Keratinocyte (primary cell): ENCODE results near the gene ARID5B.

ENCODE experiments used
- EZH2 ChIP-seq: IDR thresholded peaks from one replicate; pipeline ENCODE4 v1.6.1; 2012; ENCODE audit warnings: inconsistent platforms, mild to moderate bottlenecking, low read length, moderate library complexity
- TF ChIP-seq, protein P1 (sequence below), 3 experiments: IDR thresholded peaks in 1 of 3; conservative IDR thresholded peaks in 1 of 3; optimal IDR thresholded peaks in 1 of 3; 2 replicates in 2 of 3; 3 replicates in 1 of 3; pipeline versions ENCODE3 to v1.5.1; 2011; ENCODE audit warnings: low read length in 3 of 3, mild to moderate bottlenecking in 3 of 3, moderate library complexity in 2 of 3, control low read depth in 1 of 3, inconsistent platforms in 1 of 3; ENCODE audit not compliant: insufficient read depth in 2 of 3; ENCODE audit errors: extremely low read depth in 1 of 3

DNA sequence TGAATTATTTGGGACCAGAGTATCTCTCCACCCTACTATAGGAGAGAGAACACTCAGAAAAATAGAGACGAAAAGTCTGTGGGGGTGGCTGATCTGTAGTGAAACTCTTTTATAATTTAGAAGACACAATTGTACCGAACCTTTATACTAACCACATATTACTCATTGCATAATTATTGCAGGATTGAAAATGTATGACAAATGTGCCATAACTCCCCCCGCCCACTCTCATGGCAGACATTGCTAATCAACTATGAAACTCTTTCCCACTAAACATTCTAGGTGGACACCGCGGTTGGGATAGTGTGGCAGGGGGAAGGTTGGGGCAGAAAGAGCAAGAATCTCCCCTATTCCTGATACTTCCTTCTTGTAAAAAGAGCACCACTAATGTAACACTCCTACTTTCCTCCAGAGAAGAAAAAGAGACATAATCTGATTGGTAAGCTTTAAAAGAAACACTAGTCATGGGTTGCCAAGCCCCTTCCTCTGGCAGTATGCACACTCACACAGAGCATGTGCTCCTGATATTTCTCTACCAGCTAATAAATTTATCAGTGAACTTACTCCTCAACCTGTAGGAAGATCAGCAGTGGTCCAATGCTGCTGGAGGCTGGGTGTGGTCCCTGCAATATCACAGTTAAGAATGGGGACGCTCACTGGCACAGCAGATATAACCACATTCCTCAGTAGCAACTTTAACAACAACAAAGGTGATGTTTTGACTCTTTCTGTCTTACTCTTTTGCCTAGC lies 18.7 kb upstream of the ARID5B start:
- TF ChIP-seq, protein P1, sequence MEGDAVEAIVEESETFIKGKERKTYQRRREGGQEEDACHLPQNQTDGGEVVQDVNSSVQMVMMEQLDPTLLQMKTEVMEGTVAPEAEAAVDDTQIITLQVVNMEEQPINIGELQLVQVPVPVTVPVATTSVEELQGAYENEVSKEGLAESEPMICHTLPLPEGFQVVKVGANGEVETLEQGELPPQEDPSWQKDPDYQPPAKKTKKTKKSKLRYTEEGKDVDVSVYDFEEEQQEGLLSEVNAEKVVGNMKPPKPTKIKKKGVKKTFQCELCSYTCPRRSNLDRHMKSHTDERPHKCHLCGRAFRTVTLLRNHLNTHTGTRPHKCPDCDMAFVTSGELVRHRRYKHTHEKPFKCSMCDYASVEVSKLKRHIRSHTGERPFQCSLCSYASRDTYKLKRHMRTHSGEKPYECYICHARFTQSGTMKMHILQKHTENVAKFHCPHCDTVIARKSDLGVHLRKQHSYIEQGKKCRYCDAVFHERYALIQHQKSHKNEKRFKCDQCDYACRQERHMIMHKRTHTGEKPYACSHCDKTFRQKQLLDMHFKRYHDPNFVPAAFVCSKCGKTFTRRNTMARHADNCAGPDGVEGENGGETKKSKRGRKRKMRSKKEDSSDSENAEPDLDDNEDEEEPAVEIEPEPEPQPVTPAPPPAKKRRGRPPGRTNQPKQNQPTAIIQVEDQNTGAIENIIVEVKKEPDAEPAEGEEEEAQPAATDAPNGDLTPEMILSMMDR (optimal IDR thresholded peaks at IDR 0.05 in 1 of 3, IDR thresholded peaks at IDR 0.05 in 1 of 3, conservative IDR thresholded peaks at IDR 0.05 in 1 of 3; ENCODE audit: extremely low read depth in 1 of 3, insufficient read depth in 2 of 3, low read length in 3 of 3), result no peak
- no peak for TF ChIP-seq EZH2
